GM23248 (cell line): ENCODE data around the gene GGTLC1.

Source experiments
- EZH2 ChIP-seq: fragments of 200-600 bp; sonication (generic); IDR thresholded peaks from 2 replicates; pipeline ENCODE4 v1.6.1; 2018; ENCODE audit warnings: antibody characterized with exemption, mild to moderate bottlenecking; ENCODE audit not compliant: insufficient read depth, poor library complexity, severe bottlenecking
- EZH2phosphoT487 ChIP-seq: fragments of 200-600 bp; sonication (generic); IDR thresholded peaks from 2 replicates; pipeline ENCODE4 v1.6.1; 2018; ENCODE audit warnings: antibody characterized with exemption, moderate library complexity, mild to moderate bottlenecking, low read depth; ENCODE audit not compliant: insufficient read depth

DNA sequence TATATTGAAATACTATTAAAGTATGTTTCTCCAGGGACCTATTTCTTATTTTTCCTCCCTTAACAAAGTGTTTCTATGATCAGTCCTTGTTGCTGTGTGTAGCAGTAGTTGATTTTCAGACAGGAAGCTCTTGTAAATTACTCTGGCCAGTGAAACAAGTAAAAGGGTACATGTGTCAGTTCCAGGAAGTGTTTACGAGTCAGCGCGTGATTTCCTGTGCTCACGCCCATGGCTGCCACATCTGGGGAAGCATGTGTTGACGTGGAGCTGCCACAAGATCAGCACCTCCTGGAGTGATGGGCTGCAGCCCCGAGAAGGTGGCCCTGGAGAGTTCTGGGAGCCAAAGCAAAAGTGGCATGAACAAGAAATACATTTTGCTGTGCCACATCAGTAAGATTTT is 38.6 kb upstream of the GGTLC1 start:
- TF ChIP-seq EZH2phosphoT487 (no peak), EZH2 (no peak)
